GM18873 (cell line): ENCODE results near the gene KIF3A.

Experiments
- ATAC-seq: cut with Tn5 transposase; IDR thresholded peaks from one replicate; pipeline ENCODE4 v1.9.1; 2021; ENCODE audit warnings: mild to moderate bottlenecking, moderate library complexity, moderate number of reproducible peaks; ENCODE audit not compliant: unreplicated experiment, low FRiP score

Gene KIF3A

GRCh38 chr5:132647473-132647872 is 89.9 kb downstream of the KIF3A start:
- no peak for ATAC-seq

DNA sequence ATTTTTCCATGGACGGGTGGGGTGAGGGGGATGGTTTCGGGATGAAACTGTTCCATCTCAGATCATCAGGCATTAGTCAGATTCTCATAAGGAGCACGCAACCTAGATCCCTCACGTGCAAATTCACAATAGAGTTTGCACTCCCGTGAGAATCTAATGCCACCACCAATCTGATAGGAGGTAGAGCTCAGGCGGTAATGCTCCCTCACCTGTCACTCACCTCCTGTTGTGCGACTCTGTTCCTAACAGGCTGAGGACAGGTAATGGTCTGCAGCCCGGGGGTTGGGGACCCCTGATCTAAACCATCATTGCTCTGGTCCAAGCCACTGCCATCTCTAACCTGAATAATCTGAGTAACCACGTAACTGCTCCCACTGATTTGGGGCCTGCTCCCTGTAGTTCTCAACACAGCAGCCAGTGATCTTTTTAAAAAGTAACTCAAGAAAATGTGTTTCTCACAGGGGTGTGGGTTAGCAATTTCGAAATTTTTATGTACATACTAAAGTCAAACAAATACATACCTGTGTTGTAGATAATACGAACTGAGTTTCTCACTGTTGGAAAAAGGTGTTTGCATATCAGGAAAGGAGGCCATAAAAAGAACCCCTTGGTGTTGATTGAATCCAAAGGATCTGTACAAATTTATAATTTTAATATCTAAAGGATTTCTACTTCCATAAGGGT is 90.6 kb downstream of the KIF3A start:
- no peak for ATAC-seq

GRCh38 chr5:132644177-132644576 is 93.2 kb downstream of the KIF3A start:
- ATAC-seq = no peak
